GM12878 (cell line): ENCODE results near the gene TAF3. TPM values are rescaled to one million over a fixed set of nuclear protein-coding genes. Genes with fewer than 3 reads are reported as not detected.

ENCODE experiments used
- ATAC-seq: fragments of 200-7000 bp; cut with Tn5 transposase; 3 replicates; pipeline ENCODE4 v1.9.1; 2020; ENCODE audit warnings: mild to moderate bottlenecking, moderate library complexity
- BruUV-seq: library from RNA; stranded (reverse); fragments of 400-500 nt; replicated peaks from 2 replicates; lab custom pipeline; 2021; lab: Mats Ljungman, UMichigan
- CTCF ChIA-PET: fragments of 300-600 bp; sonication (Branson Sonifier 250); formaldehyde crosslinking; extraction: SDS; loops from one replicate; lab custom pipeline; 2021; ENCODE audit warnings: inconsistent platforms; lab: Yijun Ruan, JAX
- POLR2A ChIA-PET: fragments of 350-600 bp; formaldehyde crosslinking; extraction: SDS; loops from one replicate; lab custom pipeline; 2021; ENCODE audit warnings: inconsistent platforms; lab: Charles Lee
- RAD21 ChIA-PET: fragments of 300-600 bp; sonication (Branson Sonifier 250); formaldehyde crosslinking; loops from one replicate; lab custom pipeline; 2023; ENCODE audit warnings: antibody characterized with exemption; ENCODE audit not compliant: unreplicated experiment; lab: Charles Lee
- SMC1A ChIA-PET: fragments of 300-600 bp; sonication (Branson Sonifier 250); formaldehyde crosslinking; loops from one replicate; lab custom pipeline; 2023; ENCODE audit not compliant: unreplicated experiment, uncharacterized antibody; lab: Charles Lee
- DNase-seq: peaks from one replicate; pipeline ENCODE4 v3.0.0-alpha.2; 2011; ENCODE audit warnings: low read depth, low spot score
- FAIRE-seq: peaks from 3 replicates; lab custom pipeline; 2011; peaks lifted over from hg19 to GRCh38; lab: Jason Lieb, UNC
- H2AFZ ChIP-seq: 2 replicates; pipeline ENCODE4 v1.6.0; 2011; ENCODE audit warnings: low read depth, low read length, control low read depth; ENCODE audit not compliant: control insufficient read depth
- H3K27ac ChIP-seq: 2 replicates; pipeline ENCODE4 v1.5.1; 2011; ENCODE audit warnings: control low read depth; ENCODE audit not compliant: control insufficient read depth, insufficient read depth
- H3K27me3 ChIP-seq, 2 experiments: replicated peaks in 1 of 2; 2 replicates each; pipeline versions ENCODE4 v1.6.0 to v1.6.1; 2011; ENCODE audit warnings: low read length in 1 of 2; ENCODE audit not compliant: control insufficient read depth in 2 of 2, insufficient read depth in 2 of 2
- H3K36me3 ChIP-seq, 2 experiments: 2 replicates each; pipeline ENCODE4 v1.5.1; 2011; ENCODE audit warnings: low read length in 1 of 2; ENCODE audit not compliant: control insufficient read depth in 2 of 2, insufficient read depth in 2 of 2
- H3K4me1 ChIP-seq: 2 replicates; pipeline ENCODE4 v1.6.1; 2011; ENCODE audit warnings: mild to moderate bottlenecking, low read length, moderate library complexity, mixed read lengths; ENCODE audit not compliant: control insufficient read depth, insufficient read depth
- H3K4me2 ChIP-seq: 2 replicates; pipeline ENCODE4 v1.6.0; 2011; ENCODE audit warnings: control low read depth; ENCODE audit not compliant: control insufficient read depth, insufficient read depth
- H3K4me3 ChIP-seq: fragments of 200-600 bp; sonication (generic); 2 replicates; pipeline ENCODE4 v1.5.1; 2016
- H3K79me2 ChIP-seq: 2 replicates; pipeline ENCODE4 v1.6.0; 2011; ENCODE audit warnings: low read length; ENCODE audit not compliant: control insufficient read depth, insufficient read depth
- H3K9ac ChIP-seq: 2 replicates; pipeline ENCODE4 v1.8.0; 2011; ENCODE audit warnings: low read length, control low read depth, mixed read lengths; ENCODE audit not compliant: control insufficient read depth, insufficient read depth
- H3K9me3 ChIP-seq: replicated peaks from 3 replicates; pipeline ENCODE4 v1.5.1; 2011; ENCODE audit warnings: mild to moderate bottlenecking, low read length; ENCODE audit not compliant: control insufficient read depth, insufficient read depth
- H4K20me1 ChIP-seq: 2 replicates; pipeline ENCODE4 v1.6.0; 2011; ENCODE audit not compliant: control insufficient read depth, insufficient read depth
- ATF7 ChIP-seq: fragments of 450-650 bp; IDR thresholded peaks from 2 replicates; pipeline ENCODE4 v1.6.1; 2016; ENCODE audit warnings: low read depth, mild to moderate bottlenecking
- CHD2 ChIP-seq: IDR thresholded peaks from 2 replicates; pipeline ENCODE4 v1.6.1; 2011; ENCODE audit warnings: low read depth, low read length, improper control_type of control experiment, borderline replicate concordance
- GATAD2B ChIP-seq: fragments of 450-650 bp; conservative IDR thresholded peaks from 2 replicates; pipeline ENCODE4 v1.6.1; 2017; ENCODE audit warnings: low read depth, mild to moderate bottlenecking, moderate library complexity
- KDM1A ChIP-seq: fragments of 200-600 bp; sonication (generic); IDR thresholded peaks from 2 replicates; pipeline ENCODE4 v1.6.1; 2016; ENCODE audit warnings: borderline replicate concordance
- NR2C2 ChIP-seq: IDR thresholded peaks from 2 replicates; pipeline ENCODE4 v1.6.1; 2011; ENCODE audit warnings: borderline replicate concordance, low read depth; ENCODE audit not compliant: control insufficient read depth, insufficient read length
- PBX3 ChIP-seq: IDR thresholded peaks from 2 replicates; pipeline ENCODE4 v1.6.1; 2011; ENCODE audit warnings: mild to moderate bottlenecking, low read depth, low read length, moderate library complexity; ENCODE audit not compliant: insufficient replicate concordance
- SREBF1 ChIP-seq: IDR thresholded peaks from 2 replicates; pipeline ENCODE4 v1.6.1; 2012; ENCODE audit warnings: mild to moderate bottlenecking, low read length
- SREBF2 ChIP-seq: IDR thresholded peaks from 2 replicates; pipeline ENCODE4 v1.6.1; 2012; ENCODE audit warnings: mild to moderate bottlenecking, low read length
- YBX1 ChIP-seq: fragments of 450-650 bp; IDR thresholded peaks from 2 replicates; pipeline ENCODE4 v1.6.1; 2016; ENCODE audit warnings: antibody characterized with exemption
- WGBS: methylation state at CpG from one replicate; pipeline ENCODE4 v1.1.6; 2016; ENCODE audit warnings: low lambda C conversion rate; ENCODE audit not compliant: insufficient replicate concordance, insufficient coverage; ENCODE audit errors: missing lambda C conversion rate; 5-methylcytosine and 5-hydroxymethylcytosine counted together
- in situ Hi-C: fragments of 300-500 bp; cut with MboI; formaldehyde crosslinking; loops from 9 replicates; pipeline ENCODE4 v1.14.3; 2018; ENCODE audit warnings: mixed read lengths
- intact Hi-C: fragments of 100-400 bp; cut with micrococcal nuclease; formaldehyde crosslinking; loops from one replicate; pipeline ENCODE4 v1.14.2; 2022; ENCODE audit not compliant: unreplicated experiment
- polyA plus RNA-seq, 11 experiments: library from polyadenylated mRNA; depleted of rRNA in 4 of 11; unstranded in 6 of 11; stranded (reverse) in 5 of 11; fragments of >200 nt; fragmentation: Nextera tagmentation in 4 of 11; fragmentation: Illumina TruSeq in 1 of 11; extraction: Ambion mirVana in 4 of 11; extraction: Trizol in 1 of 11; gene quantifications; 1 replicate in 1 of 11; 2 replicates in 10 of 11; pipeline versions ENCODE4 v1.2.1 to v1.2.3, GENCODE V29; 2011 to 2016; ENCODE audit warnings: inconsistent platforms in 2 of 11, missing spikeins in 2 of 11, low read depth in 1 of 11
- total RNA-seq, 4 experiments: library from RNA; depleted of rRNA in 3 of 4; stranded (reverse); fragments of >200 nt in 3 of 4; fragmentation: Illumina TruSeq in 1 of 4; extraction: Trizol in 1 of 4; gene quantifications; 2 replicates each; pipeline versions ENCODE4 v1.2.1 to v1.2.3, GENCODE V29; 2013 to 2021
- TF ChIP-seq, protein P1 (sequence below): IDR thresholded peaks from 2 replicates; pipeline ENCODE4 v1.6.1; 2012; ENCODE audit warnings: improper control_type of control experiment, low read depth, low read length; ENCODE audit not compliant: insufficient replicate concordance
- TF ChIP-seq, protein P2 (sequence below): fragments of 450-650 bp; IDR thresholded peaks from 2 replicates; pipeline ENCODE4 v1.6.1; 2016; ENCODE audit warnings: mild to moderate bottlenecking

The TAF3 gene
- total and polyA plus RNA-seq, 10 of the 15 experiments (the other 5 are each of a cell fraction or from before 2014, with no cell fraction given) = 2.0 to 10.1 (median 3.7) TPM

- 50% methylated on average over 4 of the region's 4 CpGs for WGBS
- ChIA-PET CTCF (interaction anchor here (0.8 to 5.3 kb wide), 2 partner anchors 85 to 1333 kb away, joined by 3 to 26 read pairs; no protein-coding TSS in a partner anchor), POLR2A (no interaction called here), RAD21 (interaction anchor here (0.6 to 1.0 kb wide), 2 partner anchors 151 to 338 kb away, joined by 3 read pairs; no protein-coding TSS in a partner anchor), SMC1A (interaction anchor here (0.7 to 0.9 kb wide), 2 partner anchors 1347 to 1417 kb away, joined by 3 read pairs; no protein-coding TSS in a partner anchor)
- Histone ChIP-seq H4K20me1 (no peaks in the 10 kb centered on the region), H3K79me2 (no peaks in the 10 kb centered on the region), H3K4me1 (no peaks in the 10 kb centered on the region), H3K9ac (no peak overlapping the region), H3K27me3 (no peaks in the 10 kb centered on the region), H3K27ac (no peak overlapping the region), H3K4me3 (no peak overlapping the region), H3K4me2 (no peak overlapping the region), H3K36me3 (no peaks in the 10 kb centered on the region), H2AFZ (no peak overlapping the region), H3K9me3 (no peaks in the 10 kb centered on the region)
- DNase-seq (no peak), ATAC-seq (no peak), FAIRE-seq (no peak)
- TF ChIP-seq KDM1A (no peak), YBX1 (no peak), PBX3 (no peak), SREBF1 (no peak), GATAD2B (no peak), NR2C2 (no peak), ATF7 (no peak), CHD2 (no peak), SREBF2 (no peak)
- TF ChIP-seq, protein P1, sequence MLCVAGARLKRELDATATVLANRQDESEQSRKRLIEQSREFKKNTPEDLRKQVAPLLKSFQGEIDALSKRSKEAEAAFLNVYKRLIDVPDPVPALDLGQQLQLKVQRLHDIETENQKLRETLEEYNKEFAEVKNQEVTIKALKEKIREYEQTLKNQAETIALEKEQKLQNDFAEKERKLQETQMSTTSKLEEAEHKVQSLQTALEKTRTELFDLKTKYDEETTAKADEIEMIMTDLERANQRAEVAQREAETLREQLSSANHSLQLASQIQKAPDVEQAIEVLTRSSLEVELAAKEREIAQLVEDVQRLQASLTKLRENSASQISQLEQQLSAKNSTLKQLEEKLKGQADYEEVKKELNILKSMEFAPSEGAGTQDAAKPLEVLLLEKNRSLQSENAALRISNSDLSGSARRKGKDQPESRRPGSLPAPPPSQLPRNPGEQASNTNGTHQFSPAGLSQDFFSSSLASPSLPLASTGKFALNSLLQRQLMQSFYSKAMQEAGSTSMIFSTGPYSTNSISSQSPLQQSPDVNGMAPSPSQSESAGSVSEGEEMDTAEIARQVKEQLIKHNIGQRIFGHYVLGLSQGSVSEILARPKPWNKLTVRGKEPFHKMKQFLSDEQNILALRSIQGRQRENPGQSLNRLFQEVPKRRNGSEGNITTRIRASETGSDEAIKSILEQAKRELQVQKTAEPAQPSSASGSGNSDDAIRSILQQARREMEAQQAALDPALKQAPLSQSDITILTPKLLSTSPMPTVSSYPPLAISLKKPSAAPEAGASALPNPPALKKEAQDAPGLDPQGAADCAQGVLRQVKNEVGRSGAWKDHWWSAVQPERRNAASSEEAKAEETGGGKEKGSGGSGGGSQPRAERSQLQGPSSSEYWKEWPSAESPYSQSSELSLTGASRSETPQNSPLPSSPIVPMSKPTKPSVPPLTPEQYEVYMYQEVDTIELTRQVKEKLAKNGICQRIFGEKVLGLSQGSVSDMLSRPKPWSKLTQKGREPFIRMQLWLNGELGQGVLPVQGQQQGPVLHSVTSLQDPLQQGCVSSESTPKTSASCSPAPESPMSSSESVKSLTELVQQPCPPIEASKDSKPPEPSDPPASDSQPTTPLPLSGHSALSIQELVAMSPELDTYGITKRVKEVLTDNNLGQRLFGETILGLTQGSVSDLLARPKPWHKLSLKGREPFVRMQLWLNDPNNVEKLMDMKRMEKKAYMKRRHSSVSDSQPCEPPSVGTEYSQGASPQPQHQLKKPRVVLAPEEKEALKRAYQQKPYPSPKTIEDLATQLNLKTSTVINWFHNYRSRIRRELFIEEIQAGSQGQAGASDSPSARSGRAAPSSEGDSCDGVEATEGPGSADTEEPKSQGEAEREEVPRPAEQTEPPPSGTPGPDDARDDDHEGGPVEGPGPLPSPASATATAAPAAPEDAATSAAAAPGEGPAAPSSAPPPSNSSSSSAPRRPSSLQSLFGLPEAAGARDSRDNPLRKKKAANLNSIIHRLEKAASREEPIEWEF = no peak
- TF ChIP-seq, protein P2, sequence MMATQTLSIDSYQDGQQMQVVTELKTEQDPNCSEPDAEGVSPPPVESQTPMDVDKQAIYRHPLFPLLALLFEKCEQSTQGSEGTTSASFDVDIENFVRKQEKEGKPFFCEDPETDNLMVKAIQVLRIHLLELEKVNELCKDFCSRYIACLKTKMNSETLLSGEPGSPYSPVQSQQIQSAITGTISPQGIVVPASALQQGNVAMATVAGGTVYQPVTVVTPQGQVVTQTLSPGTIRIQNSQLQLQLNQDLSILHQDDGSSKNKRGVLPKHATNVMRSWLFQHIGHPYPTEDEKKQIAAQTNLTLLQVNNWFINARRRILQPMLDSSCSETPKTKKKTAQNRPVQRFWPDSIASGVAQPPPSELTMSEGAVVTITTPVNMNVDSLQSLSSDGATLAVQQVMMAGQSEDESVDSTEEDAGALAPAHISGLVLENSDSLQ = no peak
- in situ Hi-C loops = no loop called here
- BruUV-seq = no TSS peak
- intact Hi-C loops = loop anchor here (10.0 kb wide), 1 partner anchor 258 kb away; no protein-coding TSS in a partner anchor
Measured at GRCh38 chr10:7876541-7877127, 58.3 kb downstream of the TAF3 start.
